ENCODE results near the gene GNAZ. TPM values are rescaled to one million over a fixed set of nuclear protein-coding genes. Genes with fewer than 3 reads are reported as not detected.

The GNAZ gene
- total and polyA plus RNA-seq, 2 experiments from 2014 or later, result 0.24 to 0.65 TPM

DNA sequence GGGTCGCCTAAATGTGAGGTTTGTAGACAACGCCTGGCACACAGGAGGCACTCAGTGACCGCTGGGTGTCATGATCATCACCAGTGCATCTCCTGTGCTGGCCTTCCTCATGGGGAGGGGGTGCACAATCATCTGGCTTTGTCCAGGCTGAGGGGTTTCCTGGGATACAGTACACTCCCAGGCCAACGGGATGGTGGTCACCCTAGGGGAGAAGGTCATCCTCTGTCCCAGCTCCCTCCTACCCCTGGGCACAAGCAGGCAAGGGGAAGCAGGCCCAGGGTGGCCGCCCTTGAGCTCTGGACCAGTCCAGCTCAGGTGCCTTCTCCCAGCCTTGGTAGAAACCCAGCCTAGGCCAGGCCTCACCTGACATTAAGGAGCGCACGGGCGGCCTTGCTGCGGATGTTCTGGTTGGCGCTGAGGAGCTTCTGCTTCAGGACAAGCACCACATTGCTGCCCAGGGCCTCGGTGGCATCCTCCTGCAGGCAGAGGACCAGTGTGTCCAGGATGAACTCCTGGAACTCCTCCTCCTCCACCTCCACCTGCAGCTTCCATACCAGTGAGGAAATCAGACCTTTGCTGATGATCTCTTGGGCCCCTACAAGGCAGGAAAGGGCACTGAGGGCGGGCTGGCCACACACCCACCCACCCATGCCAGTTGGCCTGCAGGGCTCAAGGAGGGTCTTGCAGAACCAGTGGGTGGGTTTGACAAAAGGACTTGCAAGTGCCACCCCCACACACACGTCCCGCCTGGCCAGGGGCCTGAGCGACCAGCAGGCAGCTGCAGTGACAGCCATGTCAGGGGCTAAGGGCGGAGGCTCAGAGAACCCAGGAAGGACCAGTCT, 6.6 kb upstream of the GNAZ start:
- no peak for DNase-seq
- H3K36me3 ChIP-seq (ENCODE audit: low read depth), result no peaks in the 10 kb centered on the region
- 0 out of 2 replicates have a peak, but pooled peaks cover 6% of the 10 kb centered on the region for H3K27me3 ChIP-seq (replicated peaks; ENCODE audit: insufficient read depth)
- no peak overlapping the region for H3K27ac ChIP-seq
- no peak overlapping the region for H2AFZ ChIP-seq
- TF ChIP-seq EZH2phosphoT487 (IDR thresholded peaks at IDR 0.05; ENCODE audit: insufficient read depth, low read depth) (no peak), EZH2 (IDR thresholded peaks at IDR 0.05; ENCODE audit: insufficient read depth, poor library complexity, severe bottlenecking) (no peak)
- in situ Hi-C loops (cut with MboI), result no loop called here
- no peaks in the 10 kb centered on the region for H4K20me1 ChIP-seq (ENCODE audit: insufficient read depth)
- H3K4me3 ChIP-seq, result no peak overlapping the region
- no peaks in the 10 kb centered on the region for H3F3A ChIP-seq (ENCODE audit: insufficient read depth)
- no peak overlapping the region for H3K4me2 ChIP-seq (ENCODE audit: unreplicated experiment)
- H3K9me2 ChIP-seq (ENCODE audit: insufficient read depth), result no peaks in the 10 kb centered on the region
- no peaks in the 10 kb centered on the region for H3K4me1 ChIP-seq (ENCODE audit: insufficient read depth)
- H3K9ac ChIP-seq, result no peak overlapping the region
- H3K9me3 ChIP-seq (ENCODE audit: low read depth), result no peaks in the 10 kb centered on the region
- 60 to 61% methylated on average over 16 of the region's 16 CpGs for WGBS, 2 experiments (ENCODE audit: low coverage in 1 of 2, low lambda C conversion rate in 2 of 2, missing lambda C conversion rate in 2 of 2)
- no peaks in the 10 kb centered on the region for H3K79me2 ChIP-seq (ENCODE audit: insufficient read depth)

DNA sequence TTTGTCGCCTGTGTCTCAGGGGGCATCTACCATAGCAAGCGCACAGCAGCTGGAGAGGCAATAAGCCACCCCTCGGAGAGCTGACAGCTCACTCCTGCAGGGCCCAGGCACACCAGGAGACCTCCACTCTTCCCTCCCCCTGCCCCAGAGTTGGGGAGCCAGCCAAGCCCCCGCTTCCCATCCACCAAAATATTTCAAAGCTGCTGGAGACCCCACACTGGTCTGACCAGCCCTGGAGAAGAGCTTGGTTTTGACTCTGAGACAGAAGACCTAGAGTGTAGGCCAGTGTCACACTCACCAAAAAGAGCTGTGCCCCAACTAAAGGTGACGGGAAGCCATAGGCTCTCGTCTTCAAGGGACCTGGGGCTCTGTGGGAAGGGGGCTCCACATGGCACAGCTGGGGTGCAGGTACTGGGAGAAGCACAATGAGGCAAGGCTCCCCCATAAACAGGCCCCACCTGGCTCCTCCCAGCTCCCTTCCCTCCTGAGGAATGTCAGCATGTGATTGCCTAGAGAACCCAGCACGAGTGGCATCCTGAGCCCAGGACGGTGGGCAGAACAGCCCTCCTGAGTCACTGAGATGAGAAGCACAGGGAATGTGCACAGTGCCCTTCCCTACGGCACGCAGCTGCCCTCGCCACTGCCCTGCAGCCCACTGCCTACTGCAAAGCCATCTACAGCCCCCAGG, 5.8 kb upstream of the GNAZ start:
- no peaks in the 10 kb centered on the region for H3K79me2 ChIP-seq (ENCODE audit: insufficient read depth)
- H3K27ac ChIP-seq, result no peak overlapping the region
- H3K9me3 ChIP-seq (ENCODE audit: low read depth), result no peaks in the 10 kb centered on the region
- H2AFZ ChIP-seq, result no peak overlapping the region
- 0 out of 2 replicates have a peak, but pooled peaks cover 6% of the 10 kb centered on the region for H3K27me3 ChIP-seq (replicated peaks; ENCODE audit: insufficient read depth)
- WGBS, 2 experiments (ENCODE audit: low coverage in 1 of 2, low lambda C conversion rate in 2 of 2, missing lambda C conversion rate in 2 of 2), result 44 to 47% methylated on average over 11 of the region's 11 CpGs
- TF ChIP-seq EZH2phosphoT487 (IDR thresholded peaks at IDR 0.05; ENCODE audit: insufficient read depth, low read depth), result no peak
- no peak for TF ChIP-seq EZH2 (IDR thresholded peaks at IDR 0.05; ENCODE audit: insufficient read depth, poor library complexity, severe bottlenecking)
- H4K20me1 ChIP-seq (ENCODE audit: insufficient read depth), result no peaks in the 10 kb centered on the region
- H3K4me1 ChIP-seq (ENCODE audit: insufficient read depth), result no peaks in the 10 kb centered on the region
- in situ Hi-C loops (cut with MboI), result no loop called here
- H3K4me3 ChIP-seq, result no peak overlapping the region
- H3F3A ChIP-seq (ENCODE audit: insufficient read depth), result no peaks in the 10 kb centered on the region
- H3K36me3 ChIP-seq (ENCODE audit: low read depth), result no peaks in the 10 kb centered on the region
- no peaks in the 10 kb centered on the region for H3K9me2 ChIP-seq (ENCODE audit: insufficient read depth)
- no peak overlapping the region for H3K4me2 ChIP-seq (ENCODE audit: unreplicated experiment)
- H3K9ac ChIP-seq, result no peak overlapping the region
- no peak for DNase-seq

DNA sequence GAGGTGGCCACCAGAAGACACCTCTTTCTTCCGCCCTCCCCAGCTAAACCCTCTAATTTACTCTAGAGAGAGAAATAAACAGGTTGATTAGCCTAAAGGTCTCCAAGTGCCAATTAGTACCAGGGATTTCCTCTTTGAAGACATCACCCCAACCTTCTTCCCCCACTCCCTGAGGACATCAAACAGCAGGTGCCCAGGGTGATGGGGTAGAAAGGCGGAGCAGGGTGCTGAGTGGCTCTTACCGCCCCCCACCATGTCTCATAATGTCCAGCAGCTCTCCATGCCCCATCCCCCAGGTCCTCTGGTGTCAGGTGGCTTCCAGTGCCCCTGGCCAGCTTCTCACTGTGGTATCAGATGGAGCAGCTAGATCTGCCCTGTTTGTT, 5.3 kb upstream of the GNAZ start:
- Histone ChIP-seq H3K27ac (no peak overlapping the region), H3K4me3 (no peak overlapping the region), H4K20me1 (ENCODE audit: insufficient read depth) (no peaks in the 10 kb centered on the region), H3K4me2 (ENCODE audit: unreplicated experiment) (no peak overlapping the region), H3K9ac (no peak overlapping the region), H3K9me3 (ENCODE audit: low read depth) (no peaks in the 10 kb centered on the region), H3K79me2 (ENCODE audit: insufficient read depth) (no peaks in the 10 kb centered on the region), H3K4me1 (ENCODE audit: insufficient read depth) (no peaks in the 10 kb centered on the region), H3K27me3 (replicated peaks; ENCODE audit: insufficient read depth) (0 out of 2 replicates have a peak, but pooled peaks cover 6% of the 10 kb centered on the region), H3K9me2 (ENCODE audit: insufficient read depth) (no peaks in the 10 kb centered on the region), H3F3A (ENCODE audit: insufficient read depth) (no peaks in the 10 kb centered on the region), H2AFZ (no peak overlapping the region), H3K36me3 (ENCODE audit: low read depth) (no peaks in the 10 kb centered on the region)
- no peak for TF ChIP-seq EZH2phosphoT487 (IDR thresholded peaks at IDR 0.05; ENCODE audit: insufficient read depth, low read depth)
- TF ChIP-seq EZH2 (IDR thresholded peaks at IDR 0.05; ENCODE audit: insufficient read depth, poor library complexity, severe bottlenecking), result no peak
- in situ Hi-C loops (cut with MboI), result no loop called here
- WGBS, 2 experiments (ENCODE audit: low coverage in 1 of 2, low lambda C conversion rate in 2 of 2, missing lambda C conversion rate in 2 of 2), result 46 to 62% methylated on average over 3 of the region's 3 CpGs
- DNase-seq, result no peak

DNA sequence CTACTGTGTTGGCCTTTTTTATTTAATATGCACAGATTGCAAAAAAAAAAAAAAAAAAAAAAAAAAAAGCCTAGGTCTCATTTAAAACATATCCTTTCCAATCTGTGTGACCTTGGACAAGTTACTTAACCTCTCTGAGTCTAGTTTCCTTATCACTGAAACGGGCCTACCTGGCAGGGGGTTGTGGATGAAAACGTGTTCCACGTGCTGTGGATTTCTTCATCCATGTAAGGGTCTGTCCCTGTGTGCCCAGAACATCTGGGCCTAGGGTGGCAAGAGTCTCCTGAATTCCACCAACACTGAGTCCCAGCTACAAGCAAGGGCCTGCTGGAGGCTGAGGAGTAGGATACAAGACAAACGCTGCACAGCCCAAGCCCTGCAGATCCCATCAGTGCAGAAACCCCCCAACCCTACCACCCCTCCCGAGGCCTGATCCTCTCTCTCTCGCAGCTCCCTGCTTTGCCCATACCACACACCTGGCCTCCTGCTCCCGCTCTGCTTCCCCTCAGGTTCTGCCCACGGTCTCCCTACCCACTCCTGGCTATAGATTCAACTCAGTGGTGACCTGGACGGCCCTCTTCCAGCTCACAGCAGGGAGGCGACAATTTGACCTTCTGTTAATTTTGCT, 4.7 kb upstream of the GNAZ start:
- H3F3A ChIP-seq (ENCODE audit: insufficient read depth), result no peaks in the 10 kb centered on the region
- H4K20me1 ChIP-seq (ENCODE audit: insufficient read depth), result no peaks in the 10 kb centered on the region
- 33 to 43% methylated on average over 9 to 10 of the region's 10 CpGs for WGBS, 2 experiments (ENCODE audit: low coverage in 1 of 2, low lambda C conversion rate in 2 of 2, missing lambda C conversion rate in 2 of 2)
- no peak overlapping the region for H3K4me3 ChIP-seq
- TF ChIP-seq EZH2phosphoT487 (IDR thresholded peaks at IDR 0.05; ENCODE audit: insufficient read depth, low read depth) (no peak), EZH2 (IDR thresholded peaks at IDR 0.05; ENCODE audit: insufficient read depth, poor library complexity, severe bottlenecking) (no peak)
- no peaks in the 10 kb centered on the region for H3K9me2 ChIP-seq (ENCODE audit: insufficient read depth)
- no peak for DNase-seq
- H3K9me3 ChIP-seq (ENCODE audit: low read depth), result no peaks in the 10 kb centered on the region
- H3K4me1 ChIP-seq (ENCODE audit: insufficient read depth), result no peaks in the 10 kb centered on the region
- H3K27ac ChIP-seq, result no peak overlapping the region
- no peak overlapping the region for H3K9ac ChIP-seq
- H3K36me3 ChIP-seq (ENCODE audit: low read depth), result no peaks in the 10 kb centered on the region
- no peak overlapping the region for H3K4me2 ChIP-seq (ENCODE audit: unreplicated experiment)
- 0 out of 2 replicates have a peak, but pooled peaks cover 6% of the 10 kb centered on the region for H3K27me3 ChIP-seq (replicated peaks; ENCODE audit: insufficient read depth)
- in situ Hi-C loops (cut with MboI), result no loop called here
- H2AFZ ChIP-seq, result no peak overlapping the region
- no peaks in the 10 kb centered on the region for H3K79me2 ChIP-seq (ENCODE audit: insufficient read depth)
